ENCODE measurements around the gene ELP5.

ELP5 gene

GRCh38 chr17:7219229-7219811, 32.7 kb upstream of the ELP5 start:
- no peak for DNase-seq (ENCODE audit: low read depth, low spot score)

- DNase-seq (ENCODE audit: low read depth, low spot score): no peak
Measured at GRCh38 chr17:7219812-7220592, 32.0 kb upstream of the ELP5 start, which contains the start of the genes ACADVL and DLG4. ACADVL (plus strand) TSS chr17:7219938; CDS start chr17:7219985, 47 bp downstream. DLG4 (minus strand) TSS chr17:7219836.

- no peak for DNase-seq (ENCODE audit: low read depth, low spot score)
Measured at GRCh38 chr17:7220593-7221277, 31.3 kb upstream of the ELP5 start.

- no peak for DNase-seq (ENCODE audit: low read depth, low spot score)
Measured at GRCh38 chr17:7221278-7222092, 30.5 kb upstream of the ELP5 start.

- DNase-seq (ENCODE audit: low read depth, low spot score): no peak
Measured at GRCh38 chr17:7222093-7222971, 29.7 kb upstream of the ELP5 start.

- DNase-seq (ENCODE audit: low read depth, low spot score): no peak
Measured at GRCh38 chr17:7222972-7223292, 29.1 kb upstream of the ELP5 start.

- no peak for DNase-seq (ENCODE audit: low read depth, low spot score)
Measured at GRCh38 chr17:7223375-7223774, 28.6 kb upstream of the ELP5 start.

- DNase-seq (ENCODE audit: low read depth, low spot score): no peak
Measured at GRCh38 chr17:7224110-7224509, 27.9 kb upstream of the ELP5 start.

- DNase-seq (ENCODE audit: low read depth, low spot score): no peak
Measured at GRCh38 chr17:7224661-7225111, 27.3 kb upstream of the ELP5 start.

GRCh38 chr17:7225711-7226331, 26.2 kb upstream of the ELP5 start:
- no peak for DNase-seq (ENCODE audit: low read depth, low spot score)

GRCh38 chr17:7226721-7227710, 25.0 kb upstream of the ELP5 start:
- no peak for DNase-seq (ENCODE audit: low read depth, low spot score)

GRCh38 chr17:7228920-7229319, 23.1 kb upstream of the ELP5 start:
- no peak for DNase-seq (ENCODE audit: low read depth, low spot score)

GRCh38 chr17:7229504-7229903, 22.5 kb upstream of the ELP5 start:
- DNase-seq (ENCODE audit: low read depth, low spot score): no peak

GRCh38 chr17:7232114-7232513, 19.9 kb upstream of the ELP5 start:
- DNase-seq (ENCODE audit: low read depth, low spot score): no peak

- no peak for DNase-seq (ENCODE audit: low read depth, low spot score)
Measured at GRCh38 chr17:7233701-7234082, 18.3 kb upstream of the ELP5 start.

GRCh38 chr17:7234083-7234951, 17.7 kb upstream of the ELP5 start, which contains the start of gene DVL2:
DVL2 (minus strand) TSS chr17:7234517; CDS start chr17:7234262, 255 bp downstream.
- DNase-seq (ENCODE audit: low read depth, low spot score): peak; percentile 85

- DNase-seq (ENCODE audit: low read depth, low spot score): no peak
Measured at GRCh38 chr17:7235693-7236665, 16.0 kb upstream of the ELP5 start.

All from smooth muscle cell of the brain vasculature (primary cell).